ENCODE measurements around the gene CCL23. TPM values are rescaled to one million over a fixed set of nuclear protein-coding genes. Genes with fewer than 3 reads are reported as not detected.

The CCL23 gene
- 10 to 100 TPM in 4 of 7 donors, 1 to 10 TPM in 3; 7.5 to 40.6 (median 15.5) TPM for total RNA-seq
- 10 to 100 TPM in 1 of 3 donors, 1 to 10 TPM in 2; 1.6 to 12.7 (median 6.6) TPM for polyA plus RNA-seq
- long read RNA-seq, donor 1, partial matches to known transcripts: 0 of 1 reads
- long read RNA-seq, donor 1, other reads (novel, unspliced or antisense): 0 of 1 reads
- long read RNA-seq, donor 2: 0 reads

GRCh38 chr17:36017799-36018198 is at the start of gene CCL23:
CCL23 (minus strand) TSS chr17:36017972; CDS start chr17:36017897, 75 bp downstream.
- Histone ChIP-seq H3K9me3 (peaks cover 0 to 3% (median 0%) of the 10 kb centered on the region in 8 donors), H3K4me3 (peak within 1 kb of the TSS in 1 of 8 donors; percentile 45), H3K27ac (peak within 1 kb of the TSS in 7 of 8 donors; percentile 41 to 78 (median 70)), H3K27me3 (replicated peaks in 1 of 7) (no peaks in the 10 kb centered on the region), H3K36me3 (peaks cover 0 to under 1% (median 0%) of the 10 kb centered on the region in 6 donors), H3K4me1 (peaks cover 5 to 24% (median 14%) of the 10 kb centered on the region in 6 donors)
- no peak for DNase-seq
- intact Hi-C loops (cut with DNase I; ENCODE audit: low total_unique reads): no loop called here
- TF ChIP-seq POLR2AphosphoS5 (IDR thresholded peaks at IDR 0.05) (peak; percentile 47 to 76 (median 57)), CTCF (IDR thresholded peaks at IDR 0.05 in 8 of 11, conservative IDR thresholded peaks at IDR 0.05 in 3 of 11) (peak in 3 of 11 experiments; percentile 13 to 27 (median 22)), POLR2A (IDR thresholded peaks at IDR 0.05) (no peak)
- 14 to 27% (median 15%) methylated on average over 6 of the region's 6 CpGs for WGBS, 5 donors

- intact Hi-C loops (cut with DNase I; ENCODE audit: low total_unique reads): no loop called here
- WGBS, 5 donors: 74 to 82% (median 79%) methylated on average over 6 of the region's 6 CpGs
- no peaks in the 10 kb centered on the region for H3K27me3 ChIP-seq (replicated peaks in 1 of 7)
- DNase-seq: no peak
- no peaks in the 10 kb centered on the region for H3K36me3 ChIP-seq
- H3K9me3 ChIP-seq: no peaks in the 10 kb centered on the region
- no peak overlapping the region for H3K4me3 ChIP-seq
- peak overlapping the region in 6 of 8 donors; percentile 64 to 86 (median 72) for H3K27ac ChIP-seq
- H3K4me1 ChIP-seq: peaks cover 0 to 8% (median 2%) of the 10 kb centered on the region in 6 donors
- TF ChIP-seq POLR2AphosphoS5 (IDR thresholded peaks at IDR 0.05) (peak in 1 of 3 donors; percentile 84), CTCF (IDR thresholded peaks at IDR 0.05 in 8 of 11, conservative IDR thresholded peaks at IDR 0.05 in 3 of 11) (no peak)
Measured at GRCh38 chr17:36066365-36066985, 48.7 kb upstream of the CCL23 start.

GRCh38 chr17:36063786-36064541 is 46.2 kb upstream of the CCL23 start, which contains the start of gene CCL18:
CCL18 (plus strand) TSS chr17:36064272; CDS start chr17:36064343, 71 bp downstream.
- intact Hi-C loops (cut with DNase I; ENCODE audit: low total_unique reads): no loop called here
- Histone ChIP-seq H3K9me3 (no peaks in the 10 kb centered on the region), H3K4me1 (no peaks in the 10 kb centered on the region), H3K27me3 (replicated peaks in 1 of 7) (no peaks in the 10 kb centered on the region), H3K4me3 (no peak within 1 kb of the TSS), H3K27ac (peak within 1 kb of the TSS in 4 of 8 donors; percentile 3 to 86 (median 74)), H3K36me3 (no peaks in the 10 kb centered on the region)
- no peak for DNase-seq
- TF ChIP-seq CTCF (IDR thresholded peaks at IDR 0.05 in 8 of 11, conservative IDR thresholded peaks at IDR 0.05 in 3 of 11) (no peak), POLR2AphosphoS5 (IDR thresholded peaks at IDR 0.05) (no peak), POLR2A (IDR thresholded peaks at IDR 0.05) (no peak)
- 82 to 88% (median 86%) methylated on average over 5 of the region's 5 CpGs for WGBS, 5 donors

Measured in spleen (tissue), 13 donors.